GM23338 (cell line): ENCODE results near the gene NCK2. TPM values are rescaled to one million over a fixed set of nuclear protein-coding genes. Genes with fewer than 3 reads are reported as not detected.

ENCODE experiments used
- ATAC-seq: fragments of 200-7000 bp; cut with Tn5 transposase; 3 replicates; pipeline ENCODE4 v1.9.1; 2020
- DNase-seq: peaks from one replicate; pipeline ENCODE4 v3.0.0-alpha.2; 2015; ENCODE audit warnings: low spot score
- H2AFZ ChIP-seq: fragments of 200-600 bp; sonication (generic); 2 replicates; pipeline ENCODE4 v1.8.0; 2016; ENCODE audit warnings: antibody characterized with exemption, mild to moderate bottlenecking, moderate library complexity
- H3F3A ChIP-seq: fragments of 200-600 bp; sonication (generic); replicated peaks from 2 replicates; pipeline ENCODE4 v1.8.0; 2017; ENCODE audit warnings: antibody characterized with exemption, mixed run types, low read depth
- H3K27ac ChIP-seq: fragments of 200-600 bp; sonication (generic); 2 replicates; pipeline ENCODE4 v1.6.1; 2016; ENCODE audit warnings: low read depth
- H3K27me3 ChIP-seq: fragments of 200-600 bp; sonication (generic); 2 replicates; pipeline ENCODE4 v1.8.0; 2016; ENCODE audit warnings: mild to moderate bottlenecking, mixed run types, moderate library complexity; ENCODE audit not compliant: insufficient read depth
- H3K36me3 ChIP-seq: fragments of 200-600 bp; sonication (generic); 2 replicates; pipeline ENCODE4 v1.8.0; 2016; ENCODE audit warnings: mild to moderate bottlenecking; ENCODE audit not compliant: insufficient read depth
- H3K4me1 ChIP-seq: fragments of 200-600 bp; sonication (generic); 2 replicates; pipeline ENCODE4 v1.8.0; 2016; ENCODE audit warnings: mild to moderate bottlenecking, moderate library complexity; ENCODE audit not compliant: insufficient read depth
- H3K4me2 ChIP-seq: fragments of 200-600 bp; sonication (generic); 2 replicates; pipeline ENCODE4 v1.7.1; 2017; ENCODE audit warnings: mixed run types
- H3K4me3 ChIP-seq: fragments of 200-600 bp; sonication (generic); 2 replicates; pipeline ENCODE4 v1.6.1; 2016; ENCODE audit warnings: mixed run types
- H3K79me2 ChIP-seq: fragments of 200-600 bp; sonication (generic); replicated peaks from 2 replicates; pipeline ENCODE4 v1.8.0; 2017; ENCODE audit warnings: mild to moderate bottlenecking; ENCODE audit not compliant: insufficient read depth
- H3K9me2 ChIP-seq: fragments of 200-600 bp; sonication (generic); 2 replicates; pipeline ENCODE4 v1.8.0; 2017; ENCODE audit not compliant: insufficient read depth
- H4K20me1 ChIP-seq: fragments of 200-600 bp; sonication (generic); replicated peaks from 2 replicates; pipeline ENCODE4 v1.8.0; 2017; ENCODE audit warnings: mild to moderate bottlenecking; ENCODE audit not compliant: insufficient read depth
- H3K27ac Mint-ChIP-seq: 2 replicates; pipeline ENCODE4 v1.8.0; 2020; ENCODE audit warnings: inconsistent platforms, mild to moderate bottlenecking, moderate library complexity, mixed read lengths
- H3K27me3 Mint-ChIP-seq: 3 replicates; pipeline ENCODE4 v1.8.0; 2022; ENCODE audit warnings: low read depth, mild to moderate bottlenecking, moderate library complexity, mixed read lengths, inconsistent platforms; ENCODE audit not compliant: insufficient read depth, poor library complexity
- H3K36me3 Mint-ChIP-seq: 3 replicates; pipeline ENCODE4 v1.8.0; 2021; ENCODE audit warnings: low read depth, mild to moderate bottlenecking, inconsistent platforms, moderate library complexity, mixed read lengths
- H3K4me1 Mint-ChIP-seq: 3 replicates; pipeline ENCODE4 v1.8.0; 2020; ENCODE audit warnings: mild to moderate bottlenecking, inconsistent platforms, mixed read lengths
- H3K4me3 Mint-ChIP-seq: 3 replicates; pipeline ENCODE4 v1.8.0; 2021; ENCODE audit warnings: moderate library complexity, mild to moderate bottlenecking, inconsistent platforms, mixed read lengths
- H3K9me3 Mint-ChIP-seq: 3 replicates; pipeline ENCODE4 v1.8.0; 2020; ENCODE audit warnings: moderate library complexity, mild to moderate bottlenecking, inconsistent platforms, mixed read lengths
- CREB1 ChIP-seq: fragments of 250-450 bp; sonication (Bioruptor Pico); IDR thresholded peaks from 2 replicates; pipeline ENCODE4 v1.5.0; 2020; ENCODE audit warnings: low read depth, mild to moderate bottlenecking, moderate library complexity
- ETS1 ChIP-seq: IDR thresholded peaks from 2 replicates; pipeline ENCODE4 v1.6.1; 2016; ENCODE audit warnings: antibody characterized with exemption
- EZH2 ChIP-seq: fragments of 200-600 bp; sonication (generic); IDR thresholded peaks from one replicate; pipeline ENCODE4 v1.8.0; 2017; ENCODE audit warnings: antibody characterized with exemption, mild to moderate bottlenecking, low read depth; ENCODE audit not compliant: unreplicated experiment
- JUNB ChIP-seq: IDR thresholded peaks from one replicate; pipeline ENCODE4 v1.6.1; 2016; ENCODE audit warnings: antibody characterized with exemption; ENCODE audit not compliant: unreplicated experiment
- REST ChIP-seq: IDR thresholded peaks from one replicate; pipeline ENCODE4 v1.6.1; 2018; ENCODE audit warnings: antibody characterized with exemption; ENCODE audit not compliant: unreplicated experiment
- STAT1 ChIP-seq: IDR thresholded peaks from one replicate; pipeline ENCODE4 v1.6.1; 2016; ENCODE audit warnings: antibody characterized with exemption; ENCODE audit not compliant: unreplicated experiment
- polyA plus RNA-seq: library from polyadenylated mRNA; unstranded; fragments of >200 nt; fragmentation: Nextera tagmentation; extraction: Ambion mirVana; gene quantifications from 2 replicates; pipeline ENCODE4 v1.2.1, GENCODE V29; 2016
- total RNA-seq: library from RNA; depleted of rRNA; stranded (reverse); fragments of >200 nt; shearing (Covaris generic); gene quantifications from 2 replicates; pipeline ENCODE4 v1.2.3, GENCODE V29; 2014
- TF ChIP-seq, protein P1 (sequence below): fragments of 250-450 bp; sonication (Bioruptor Pico); IDR thresholded peaks from 2 replicates; pipeline ENCODE4 v1.5.0; 2020; ENCODE audit warnings: mild to moderate bottlenecking, moderate library complexity

Gene NCK2
- total and polyA plus RNA-seq, 2 experiments from 2014 or later = 26.9 to 59.9 TPM

- no peak for TF ChIP-seq REST
- TF ChIP-seq CREB1 = no peak
These were observed 56.4 kb downstream of the NCK2 start (continued) for GRCh38 chr2:105800953-105801635.

DNA sequence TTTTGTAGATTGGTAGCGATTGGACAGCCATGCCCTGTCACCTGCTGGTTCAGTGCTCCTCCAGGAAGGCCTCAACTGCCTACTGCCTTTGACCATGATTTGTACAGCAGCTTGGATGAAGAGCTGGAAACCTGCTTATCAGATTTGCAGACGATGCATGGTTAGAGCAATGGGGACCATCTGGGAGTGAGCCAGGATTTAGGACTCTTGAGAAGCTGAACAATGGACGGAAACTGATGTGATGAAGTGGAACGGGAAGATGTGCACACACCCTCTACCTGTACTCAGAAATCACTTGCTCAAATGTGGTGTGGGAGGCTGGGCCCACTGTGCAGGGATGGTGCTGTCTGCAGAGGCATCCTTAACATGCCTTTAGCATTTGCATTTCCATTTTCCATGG, 57.2 kb downstream of the NCK2 start:
- no peak for TF ChIP-seq STAT1
- H3F3A ChIP-seq = no peaks in the 10 kb centered on the region
- DNase-seq (no peak), ATAC-seq (no peak)
- H4K20me1 ChIP-seq = peaks cover 24% of the 10 kb centered on the region
- no peaks in the 10 kb centered on the region for H3K27me3 ChIP-seq
- H3K9me2 ChIP-seq = 0 out of 2 replicates have a peak, but pooled peaks cover 11% of the 10 kb centered on the region
- Mint-ChIP-seq H3K36me3 (peaks cover 4% of the 10 kb centered on the region; the same call in 1 of the 3 replicates), H3K27ac (no peak overlapping the region), H3K4me3 (no peak overlapping the region), H3K27me3 (peaks cover 4% of the 10 kb centered on the region), H3K4me1 (peaks cover 55% of the 10 kb centered on the region), H3K9me3 (no peaks in the 10 kb centered on the region)
- no peak overlapping the region for H3K4me3 ChIP-seq
- no peak overlapping the region for H3K27ac ChIP-seq
- no peak overlapping the region for H2AFZ ChIP-seq
- peaks cover 33% of the 10 kb centered on the region for H3K4me1 ChIP-seq
- H3K4me2 ChIP-seq = no peak overlapping the region
- H3K36me3 ChIP-seq = no peaks in the 10 kb centered on the region
- peaks cover 100% of the 10 kb centered on the region for H3K79me2 ChIP-seq

- Mint-ChIP-seq H3K27ac (no peak overlapping the region), H3K4me3 (no peak overlapping the region), H3K4me1 (peaks cover 52% of the 10 kb centered on the region), H3K36me3 (peaks cover 4% of the 10 kb centered on the region; the same call in 1 of the 3 replicates), H3K9me3 (no peaks in the 10 kb centered on the region), H3K27me3 (peaks cover 4% of the 10 kb centered on the region)
- Histone ChIP-seq H3K27ac (no peak overlapping the region), H3K4me2 (no peak overlapping the region), H4K20me1 (peaks cover 24% of the 10 kb centered on the region), H3K9me2 (0 out of 2 replicates have a peak, but pooled peaks cover 11% of the 10 kb centered on the region), H3K36me3 (no peaks in the 10 kb centered on the region), H2AFZ (no peak overlapping the region), H3K27me3 (no peaks in the 10 kb centered on the region), H3K4me1 (peaks cover 30% of the 10 kb centered on the region), H3F3A (no peaks in the 10 kb centered on the region), H3K79me2 (peaks cover 99% of the 10 kb centered on the region), H3K4me3 (no peak overlapping the region)
- no peak for DNase-seq
- TF ChIP-seq JUNB (no peak), STAT1 (no peak), EZH2 (no peak), ETS1 (no peak), CREB1 (no peak)
- TF ChIP-seq, protein P1, sequence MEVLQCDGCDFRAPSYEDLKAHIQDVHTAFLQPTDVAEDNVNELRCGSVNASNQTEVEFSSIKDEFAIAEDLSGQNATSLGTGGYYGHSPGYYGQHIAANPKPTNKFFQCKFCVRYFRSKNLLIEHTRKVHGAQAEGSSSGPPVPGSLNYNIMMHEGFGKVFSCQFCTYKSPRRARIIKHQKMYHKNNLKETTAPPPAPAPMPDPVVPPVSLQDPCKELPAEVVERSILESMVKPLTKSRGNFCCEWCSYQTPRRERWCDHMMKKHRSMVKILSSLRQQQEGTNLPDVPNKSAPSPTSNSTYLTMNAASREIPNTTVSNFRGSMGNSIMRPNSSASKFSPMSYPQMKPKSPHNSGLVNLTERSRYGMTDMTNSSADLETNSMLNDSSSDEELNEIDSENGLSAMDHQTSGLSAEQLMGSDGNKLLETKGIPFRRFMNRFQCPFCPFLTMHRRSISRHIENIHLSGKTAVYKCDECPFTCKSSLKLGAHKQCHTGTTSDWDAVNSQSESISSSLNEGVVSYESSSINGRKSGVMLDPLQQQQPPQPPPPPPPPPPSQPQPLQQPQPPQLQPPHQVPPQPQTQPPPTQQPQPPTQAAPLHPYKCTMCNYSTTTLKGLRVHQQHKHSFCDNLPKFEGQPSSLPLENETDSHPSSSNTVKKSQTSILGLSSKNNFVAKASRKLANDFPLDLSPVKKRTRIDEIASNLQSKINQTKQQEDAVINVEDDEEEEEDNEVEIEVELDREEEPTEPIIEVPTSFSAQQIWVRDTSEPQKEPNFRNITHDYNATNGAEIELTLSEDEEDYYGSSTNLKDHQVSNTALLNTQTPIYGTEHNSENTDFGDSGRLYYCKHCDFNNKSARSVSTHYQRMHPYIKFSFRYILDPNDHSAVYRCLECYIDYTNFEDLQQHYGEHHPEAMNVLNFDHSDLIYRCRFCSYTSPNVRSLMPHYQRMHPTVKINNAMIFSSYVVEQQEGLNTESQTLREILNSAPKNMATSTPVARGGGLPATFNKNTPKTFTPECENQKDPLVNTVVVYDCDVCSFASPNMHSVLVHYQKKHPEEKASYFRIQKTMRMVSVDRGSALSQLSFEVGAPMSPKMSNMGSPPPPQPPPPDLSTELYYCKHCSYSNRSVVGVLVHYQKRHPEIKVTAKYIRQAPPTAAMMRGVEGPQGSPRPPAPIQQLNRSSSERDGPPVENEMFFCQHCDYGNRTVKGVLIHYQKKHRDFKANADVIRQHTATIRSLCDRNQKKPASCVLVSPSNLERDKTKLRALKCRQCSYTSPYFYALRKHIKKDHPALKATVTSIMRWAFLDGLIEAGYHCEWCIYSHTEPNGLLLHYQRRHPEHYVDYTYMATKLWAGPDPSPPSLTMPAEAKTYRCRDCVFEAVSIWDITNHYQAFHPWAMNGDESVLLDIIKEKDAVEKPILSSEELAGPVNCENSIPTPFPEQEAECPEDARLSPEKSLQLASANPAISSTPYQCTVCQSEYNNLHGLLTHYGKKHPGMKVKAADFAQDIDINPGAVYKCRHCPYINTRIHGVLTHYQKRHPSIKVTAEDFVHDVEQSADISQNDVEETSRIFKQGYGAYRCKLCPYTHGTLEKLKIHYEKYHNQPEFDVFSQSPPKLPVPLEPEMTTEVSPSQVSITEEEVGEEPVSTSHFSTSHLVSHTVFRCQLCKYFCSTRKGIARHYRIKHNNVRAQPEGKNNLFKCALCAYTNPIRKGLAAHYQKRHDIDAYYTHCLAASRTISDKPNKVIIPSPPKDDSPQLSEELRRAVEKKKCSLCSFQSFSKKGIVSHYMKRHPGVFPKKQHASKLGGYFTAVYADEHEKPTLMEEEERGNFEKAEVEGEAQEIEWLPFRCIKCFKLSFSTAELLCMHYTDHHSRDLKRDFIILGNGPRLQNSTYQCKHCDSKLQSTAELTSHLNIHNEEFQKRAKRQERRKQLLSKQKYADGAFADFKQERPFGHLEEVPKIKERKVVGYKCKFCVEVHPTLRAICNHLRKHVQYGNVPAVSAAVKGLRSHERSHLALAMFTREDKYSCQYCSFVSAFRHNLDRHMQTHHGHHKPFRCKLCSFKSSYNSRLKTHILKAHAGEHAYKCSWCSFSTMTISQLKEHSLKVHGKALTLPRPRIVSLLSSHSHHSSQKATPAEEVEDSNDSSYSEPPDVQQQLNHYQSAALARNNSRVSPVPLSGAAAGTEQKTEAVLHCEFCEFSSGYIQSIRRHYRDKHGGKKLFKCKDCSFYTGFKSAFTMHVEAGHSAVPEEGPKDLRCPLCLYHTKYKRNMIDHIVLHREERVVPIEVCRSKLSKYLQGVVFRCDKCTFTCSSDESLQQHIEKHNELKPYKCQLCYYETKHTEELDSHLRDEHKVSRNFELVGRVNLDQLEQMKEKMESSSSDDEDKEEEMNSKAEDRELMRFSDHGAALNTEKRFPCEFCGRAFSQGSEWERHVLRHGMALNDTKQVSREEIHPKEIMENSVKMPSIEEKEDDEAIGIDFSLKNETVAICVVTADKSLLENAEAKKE (CRISPR knock-in tag) = no peak
- ATAC-seq = no peak
These were observed 57.9 kb downstream of the NCK2 start for GRCh38 chr2:105802587-105802986.
